H1 (cell line): Measurements from ENCODE around the gene KREMEN1. TPM values are rescaled to one million over a fixed set of nuclear protein-coding genes. Genes with fewer than 3 reads are reported as not detected.

Source experiments
- CTCF ChIA-PET: fragments of 300-600 bp; sonication (Branson Sonifier 250); formaldehyde crosslinking; loops from one replicate; lab custom pipeline; 2021; ENCODE audit not compliant: partially characterized antibody; lab: Charles Lee
- POLR2A ChIA-PET: fragments of 300-600 bp; sonication (Branson Sonifier 250); formaldehyde crosslinking; loops from one replicate; lab custom pipeline; 2021; ENCODE audit warnings: inconsistent platforms; ENCODE audit not compliant: partially characterized antibody; lab: Charles Lee
- DNase-seq, 2 experiments: peaks; one replicate each; pipeline versions ENCODE4 v3.0.0 to v3.0.0-alpha.2; 2010 to 2022; ENCODE audit warnings: low spot score in 2 of 2, low read depth in 1 of 2, mixed read lengths in 1 of 2
- FAIRE-seq: peaks from 2 replicates; lab custom pipeline; 2011; peaks lifted over from hg19 to GRCh38; lab: Jason Lieb, UNC
- H2AFZ ChIP-seq: 2 replicates; pipeline ENCODE4 v1.8.1; 2012; ENCODE audit warnings: low read length, inconsistent platforms
- H2AK5ac ChIP-seq: 2 replicates; pipeline ENCODE4 v1.6.1; 2013; ENCODE audit warnings: low read depth, low read length
- H2BK120ac ChIP-seq: replicated peaks from 2 replicates; pipeline ENCODE3; 2013; ENCODE audit warnings: low read depth, low read length, inconsistent platforms
- H2BK12ac ChIP-seq: 2 replicates; pipeline ENCODE4 v1.6.1; 2013; ENCODE audit warnings: low read depth, low read length
- H2BK15ac ChIP-seq: 2 replicates; pipeline ENCODE4 v1.6.1; 2013; ENCODE audit warnings: low read length
- H2BK20ac ChIP-seq: 2 replicates; pipeline ENCODE4 v1.6.1; 2013; ENCODE audit warnings: low read length
- H2BK5ac ChIP-seq: 2 replicates; pipeline ENCODE4 v1.6.1; 2013; ENCODE audit warnings: low read depth, low read length
- H3K14ac ChIP-seq: 2 replicates; pipeline ENCODE4 v1.6.1; 2013; ENCODE audit warnings: inconsistent platforms; ENCODE audit not compliant: insufficient read length
- H3K18ac ChIP-seq: 2 replicates; pipeline ENCODE4 v1.6.1; 2013; ENCODE audit warnings: low read length; ENCODE audit errors: extremely low read depth
- H3K23ac ChIP-seq: 2 replicates; pipeline ENCODE4 v1.6.1; 2013; ENCODE audit warnings: inconsistent platforms; ENCODE audit not compliant: insufficient read length
- H3K23me2 ChIP-seq: 2 replicates; pipeline ENCODE4 v1.6.1; 2013; ENCODE audit warnings: low read depth, low read length
- H3K27ac ChIP-seq: 2 replicates; pipeline ENCODE4 v1.6.1; 2011; ENCODE audit warnings: low read depth, low read length, inconsistent platforms
- H3K27me3 ChIP-seq, 4 experiments: replicated peaks in 1 of 4; 1 replicate in 1 of 4; 2 replicates in 3 of 4; pipeline versions ENCODE4 v1.6.1 to v1.8.1; 2011 to 2013; ENCODE audit warnings: low read length in 3 of 4, mild to moderate bottlenecking in 3 of 4, inconsistent platforms in 2 of 4, mixed read lengths in 2 of 4, moderate library complexity in 1 of 4; ENCODE audit not compliant: control insufficient read depth in 3 of 4, insufficient read depth in 3 of 4; ENCODE audit errors: extremely low read depth in 1 of 4
- H3K36me3 ChIP-seq, 4 experiments: 2 replicates each; pipeline versions ENCODE4 v1.6.1 to v1.8.1; 2011 to 2013; ENCODE audit warnings: mild to moderate bottlenecking in 4 of 4, low read length in 3 of 4, moderate library complexity in 2 of 4, control low read depth in 1 of 4, inconsistent platforms in 1 of 4; ENCODE audit not compliant: insufficient read depth in 4 of 4, control insufficient read depth in 2 of 4
- H3K4ac ChIP-seq: replicated peaks from 2 replicates; pipeline ENCODE3; 2013; ENCODE audit warnings: low read length, low read depth, mixed read lengths, inconsistent platforms; ENCODE audit not compliant: insufficient read length
- H3K4me1 ChIP-seq, 4 experiments: replicated peaks in 1 of 4; 1 replicate in 1 of 4; 2 replicates in 3 of 4; pipeline versions ENCODE4 v1.6.1 to v1.8.1; 2011 to 2013; ENCODE audit warnings: low read length in 3 of 4, inconsistent platforms in 2 of 4, mixed read lengths in 1 of 4; ENCODE audit not compliant: insufficient read depth in 4 of 4, control insufficient read depth in 3 of 4
- H3K4me2 ChIP-seq, 2 experiments: 2 replicates each; pipeline versions ENCODE4 v1.6.1 to v1.8.1; 2011 to 2013; ENCODE audit warnings: low read depth in 2 of 2, low read length in 2 of 2, control low read depth in 1 of 2, inconsistent platforms in 1 of 2, mild to moderate bottlenecking in 1 of 2; ENCODE audit not compliant: insufficient read depth in 1 of 2
- H3K4me3 ChIP-seq, 4 experiments: fragments of 200-600, 300-600 bp in 1 of 4; sonication (generic), shearing (Covaris generic), sonication (Bioruptor Twin) in 1 of 4; 2 replicates each; pipeline versions ENCODE4 v1.5.1 to v1.8.1; 2011 to 2016; ENCODE audit warnings: low read length in 4 of 4, low read depth in 3 of 4, control low read depth in 2 of 4, inconsistent platforms in 2 of 4, mild to moderate bottlenecking in 2 of 4, mixed read lengths in 1 of 4, moderate library complexity in 1 of 4; ENCODE audit not compliant: insufficient read depth in 2 of 4; ENCODE audit errors: extremely low read depth in 1 of 4
- H3K56ac ChIP-seq: replicated peaks from 2 replicates; pipeline ENCODE3; 2013; ENCODE audit warnings: low read depth, mild to moderate bottlenecking, mixed read lengths, low read length, inconsistent platforms; ENCODE audit not compliant: insufficient read length
- H3K79me1 ChIP-seq: 2 replicates; pipeline ENCODE4 v1.6.1; 2013; ENCODE audit warnings: low read depth, low read length, control low read depth
- H3K79me2 ChIP-seq, 2 experiments: 2 replicates each; pipeline versions ENCODE4 v1.6.1 to v1.8.1; 2012 to 2013; ENCODE audit warnings: low read length in 2 of 2, mild to moderate bottlenecking in 2 of 2, inconsistent platforms in 1 of 2; ENCODE audit not compliant: insufficient read depth in 2 of 2, control insufficient read depth in 1 of 2
- H3K9ac ChIP-seq, 4 experiments: replicated peaks in 1 of 4; 1 replicate in 1 of 4; 2 replicates in 3 of 4; pipeline versions ENCODE4 v1.6.1 to v1.8.1; 2011 to 2013; ENCODE audit warnings: low read depth in 3 of 4, low read length in 3 of 4, control low read depth in 2 of 4, mild to moderate bottlenecking in 2 of 4, moderate library complexity in 2 of 4, inconsistent platforms in 1 of 4; ENCODE audit errors: extremely low read depth in 1 of 4
- H3K9me3 ChIP-seq, 2 experiments: 2 replicates each; pipeline versions ENCODE4 v1.6.1 to v1.8.1; 2012 to 2013; ENCODE audit warnings: mild to moderate bottlenecking in 2 of 2, moderate library complexity in 2 of 2, control low read depth in 1 of 2, inconsistent platforms in 1 of 2, low read depth in 1 of 2, low read length in 1 of 2, mixed read lengths in 1 of 2; ENCODE audit not compliant: insufficient read depth in 2 of 2
- H4K20me1 ChIP-seq, 2 experiments: replicated peaks in 1 of 2; 2 replicates each; pipeline versions ENCODE3 to v1.8.1; 2011 to 2013; ENCODE audit warnings: inconsistent platforms in 2 of 2, low read length in 2 of 2, mild to moderate bottlenecking in 1 of 2; ENCODE audit not compliant: insufficient read depth in 2 of 2, control insufficient read depth in 1 of 2
- H4K5ac ChIP-seq: 2 replicates; pipeline ENCODE4 v1.6.1; 2013; ENCODE audit warnings: low read length, low read depth, mixed read lengths, inconsistent platforms; ENCODE audit not compliant: insufficient read length
- H4K8ac ChIP-seq: 2 replicates; pipeline ENCODE4 v1.8.0; 2013; ENCODE audit warnings: mild to moderate bottlenecking, moderate library complexity, low read length, inconsistent platforms; ENCODE audit not compliant: insufficient read depth; ENCODE audit errors: extremely low read depth
- H4K91ac ChIP-seq: replicated peaks from 2 replicates; pipeline ENCODE3; 2013; ENCODE audit warnings: low read length, mixed read lengths, inconsistent platforms; ENCODE audit not compliant: insufficient read length
- CBX8 ChIP-seq: fragments of 300-800, 300-1000 bp; sonication (generic); IDR thresholded peaks from 2 replicates; pipeline ENCODE4 v1.7.1; 2016; ENCODE audit warnings: low read depth, low read length, borderline replicate concordance
- CHD1 ChIP-seq: IDR thresholded peaks from 2 replicates; pipeline ENCODE4 v1.6.1; 2012; ENCODE audit warnings: low read depth, low read length, improper control_type of control experiment
- CREB1 ChIP-seq: IDR thresholded peaks from 2 replicates; pipeline ENCODE4 v1.6.1; 2012; ENCODE audit warnings: inconsistent platforms
- EP300 ChIP-seq, 2 experiments: IDR thresholded peaks; 1 replicate in 1 of 2; 2 replicates in 1 of 2; pipeline ENCODE4 v1.6.1; 2011 to 2012; ENCODE audit warnings: low read depth in 2 of 2, low read length in 2 of 2, mild to moderate bottlenecking in 2 of 2, borderline replicate concordance in 1 of 2, inconsistent platforms in 1 of 2, moderate library complexity in 1 of 2
- GABPA ChIP-seq: IDR thresholded peaks from 2 replicates; pipeline ENCODE4 v1.6.1; 2011; ENCODE audit warnings: mild to moderate bottlenecking, low read length, moderate library complexity, borderline replicate concordance; ENCODE audit not compliant: insufficient read depth
- HDAC6 ChIP-seq: IDR thresholded peaks from one replicate; pipeline ENCODE4 v1.7.1; 2012; ENCODE audit warnings: low read depth, mild to moderate bottlenecking, inconsistent platforms, low read length, moderate library complexity
- JUN ChIP-seq: IDR thresholded peaks from 2 replicates; pipeline ENCODE4 v1.6.1; 2011; ENCODE audit warnings: low read depth, mild to moderate bottlenecking, improper control_type of control experiment, low read length
- POLR2AphosphoS5 ChIP-seq: IDR thresholded peaks from 2 replicates; pipeline ENCODE4 v1.6.1; 2011; ENCODE audit warnings: low read depth, low read length
- RAD21 ChIP-seq, 2 experiments: IDR thresholded peaks in 1 of 2; conservative IDR thresholded peaks in 1 of 2; 2 replicates each; pipeline ENCODE4 v1.6.1; 2011; ENCODE audit warnings: low read depth in 2 of 2, low read length in 2 of 2, improper control_type of control experiment in 1 of 2, inconsistent platforms in 1 of 2, mild to moderate bottlenecking in 1 of 2, moderate library complexity in 1 of 2
- SUZ12 ChIP-seq: fragments of 200-600 bp; sonication (generic); IDR thresholded peaks from 2 replicates; pipeline ENCODE4 v1.6.1; 2012; ENCODE audit warnings: mild to moderate bottlenecking, inconsistent platforms, low read length, moderate library complexity, mixed read lengths
- WGBS, 2 experiments: shearing (Covaris generic) in 1 of 2; methylation state at CpG; one replicate each; pipeline versions ENCODE4 v1.1.6 to v1.1.7; 2013 to 2015; ENCODE audit warnings: low lambda C conversion rate in 2 of 2, mixed read lengths in 2 of 2, inconsistent platforms in 1 of 2, low coverage in 1 of 2, missing lambda C conversion rate in 1 of 2; ENCODE audit not compliant: insufficient replicate concordance in 2 of 2, insufficient coverage in 1 of 2, insufficient read length in 1 of 2; ENCODE audit errors: extremely low coverage in 1 of 2, missing lambda C conversion rate in 1 of 2; 5-methylcytosine and 5-hydroxymethylcytosine counted together
- polyA plus RNA-seq, 7 experiments: library from polyadenylated mRNA; depleted of rRNA in 3 of 7; stranded (reverse) in 5 of 7; unstranded in 2 of 7; fragments of >200 nt in 5 of 7; fragments of 200-250 nt in 2 of 7; gene quantifications; 1 replicate in 5 of 7; 2 replicates in 1 of 7; 4 replicates in 1 of 7; pipeline versions ENCODE4 v1.2.1 to v1.2.3, GENCODE V29; 2011 to 2013; ENCODE audit warnings: missing spikeins in 2 of 7, mixed read lengths in 2 of 7
- total RNA-seq: library from RNA; stranded (reverse); fragmentation: NEBNext Ultra II Directional; extraction: Animal tissue kit (Norgen Biotek cat#: 25700); gene quantifications from 2 replicates; pipeline ENCODE4 v1.2.1, GENCODE V29; 2021
- TF ChIP-seq, protein P1 (sequence below): IDR thresholded peaks from 2 replicates; pipeline ENCODE4 v1.6.1; 2011; ENCODE audit warnings: low read length, improper control_type of control experiment
- TF ChIP-seq, protein P2 (sequence below): IDR thresholded peaks from 2 replicates; pipeline ENCODE4 v1.6.1; 2012; ENCODE audit warnings: inconsistent platforms

KREMEN1 gene
- total and polyA plus RNA-seq, 2 of the 8 experiments (the other 6 are each of a cell fraction or from before 2014, with no cell fraction given): 2.1 to 3.2 TPM

DNA sequence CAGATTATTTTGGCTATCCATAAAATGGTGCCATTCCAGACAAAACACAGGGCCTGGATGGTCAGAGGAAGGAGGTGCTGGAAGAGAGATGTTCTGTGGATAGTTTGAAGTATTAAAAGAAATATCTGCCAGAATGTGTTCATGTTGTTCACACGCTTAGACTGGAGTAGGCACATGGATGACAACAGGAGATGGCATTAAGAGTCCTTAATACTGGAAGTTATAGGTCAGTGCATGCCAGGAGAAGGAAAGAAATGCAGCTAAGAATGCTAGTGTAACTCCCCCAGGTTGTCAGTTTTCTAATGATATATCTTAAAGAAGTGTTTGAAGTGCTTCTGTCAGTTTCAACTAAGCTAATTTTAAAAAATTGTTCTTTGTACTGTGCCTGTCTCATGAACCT is 20.2 kb downstream of the KREMEN1 start:
- H3K4ac ChIP-seq: no peak overlapping the region
- H2BK5ac ChIP-seq: no peak overlapping the region
- H3K18ac ChIP-seq: no peak overlapping the region
- peaks cover 0 to 1% of the 10 kb centered on the region in 2 experiments for H4K20me1 ChIP-seq
- H3K27ac ChIP-seq: no peak overlapping the region
- H3K79me1 ChIP-seq: no peaks in the 10 kb centered on the region
- no peaks in the 10 kb centered on the region for H3K23me2 ChIP-seq
- no peak overlapping the region for H2BK20ac ChIP-seq
- H3K36me3 ChIP-seq: no peaks in the 10 kb centered on the region
- no peak overlapping the region for H3K23ac ChIP-seq
- 96% methylated on average over 1 of the region's 1 CpG; no CpG with 5 or more reads in 1 of the 2 experiments for WGBS, 2 experiments
- no peak overlapping the region for H3K9ac ChIP-seq
- no peak overlapping the region for H3K14ac ChIP-seq
- H4K91ac ChIP-seq: no peak overlapping the region
- H3K4me1 ChIP-seq: peaks cover 0 to 7% (median 5%) of the 10 kb centered on the region in 4 experiments; a peak in 3 of 7 replicates
- H2AK5ac ChIP-seq: no peak overlapping the region
- no peak overlapping the region for H3K56ac ChIP-seq
- H3K9me3 ChIP-seq: no peaks in the 10 kb centered on the region
- H3K79me2 ChIP-seq: no peaks in the 10 kb centered on the region
- H3K4me2 ChIP-seq: no peak overlapping the region
- no peak overlapping the region for H4K5ac ChIP-seq
- no peak overlapping the region for H2BK12ac ChIP-seq
- H4K8ac ChIP-seq: no peak overlapping the region
- DNase-seq: no peak
- no peak overlapping the region for H2BK15ac ChIP-seq
- H2BK120ac ChIP-seq: no peak overlapping the region
- no peak overlapping the region for H3K4me3 ChIP-seq
- no peak for FAIRE-seq
- ChIA-PET CTCF (interaction anchor here (1.3 kb wide), 1 partner anchor 61 kb away, joined by 3 read pairs; no protein-coding TSS in a partner anchor), POLR2A (interaction anchor here (1.4 kb wide), 1 partner anchor 9 kb away, joined by 3 read pairs; no protein-coding TSS in a partner anchor)
- no peaks in the 10 kb centered on the region for H3K27me3 ChIP-seq
- H2AFZ ChIP-seq: no peak overlapping the region
- TF ChIP-seq EP300 (IDR thresholded peaks at IDR 0.05; ENCODE audit: borderline replicate concordance in 1 of 2, low read depth in 2 of 2, low read length in 2 of 2) (no peak), JUN (no peak), CBX8 (no peak), CHD1 (no peak), RAD21 (IDR thresholded peaks at IDR 0.05 in 1 of 2, conservative IDR thresholded peaks at IDR 0.05 in 1 of 2; ENCODE audit: low read depth in 2 of 2, low read length in 2 of 2) (no peak), SUZ12 (no peak), GABPA (no peak), POLR2AphosphoS5 (no peak), CREB1 (no peak), HDAC6 (no peak)
- TF ChIP-seq, protein P1, sequence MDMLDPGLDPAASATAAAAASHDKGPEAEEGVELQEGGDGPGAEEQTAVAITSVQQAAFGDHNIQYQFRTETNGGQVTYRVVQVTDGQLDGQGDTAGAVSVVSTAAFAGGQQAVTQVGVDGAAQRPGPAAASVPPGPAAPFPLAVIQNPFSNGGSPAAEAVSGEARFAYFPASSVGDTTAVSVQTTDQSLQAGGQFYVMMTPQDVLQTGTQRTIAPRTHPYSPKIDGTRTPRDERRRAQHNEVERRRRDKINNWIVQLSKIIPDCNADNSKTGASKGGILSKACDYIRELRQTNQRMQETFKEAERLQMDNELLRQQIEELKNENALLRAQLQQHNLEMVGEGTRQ: no peak
- TF ChIP-seq, protein P2, sequence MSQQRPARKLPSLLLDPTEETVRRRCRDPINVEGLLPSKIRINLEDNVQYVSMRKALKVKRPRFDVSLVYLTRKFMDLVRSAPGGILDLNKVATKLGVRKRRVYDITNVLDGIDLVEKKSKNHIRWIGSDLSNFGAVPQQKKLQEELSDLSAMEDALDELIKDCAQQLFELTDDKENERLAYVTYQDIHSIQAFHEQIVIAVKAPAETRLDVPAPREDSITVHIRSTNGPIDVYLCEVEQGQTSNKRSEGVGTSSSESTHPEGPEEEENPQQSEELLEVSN: no peak
